NCI-H1417 (cell line): ENCODE data around the gene DRAXIN.
A peak's percentile ranks its signal among the peaks of the same experiment; 100 is the strongest.

Experiments
- DNase-seq, 3 experiments: peaks; one replicate each; lab custom pipeline; 2025; lab: John Stamatoyannopoulos, UW

DRAXIN gene

GRCh38 chr1:11691302-11691914, at the start of gene DRAXIN:
Gene DRAXIN, plus strand, starts transcription at chr1:11691710. Its CDS starts 14,549 bp downstream, at chr1:11706259.
- DNase-seq = peak; percentile 55 to 81 (median 79)

GRCh38 chr1:11641776-11642305, 49.7 kb upstream of the DRAXIN start:
- DNase-seq = peak in 1 of 3 experiments; percentile 53

DNA sequence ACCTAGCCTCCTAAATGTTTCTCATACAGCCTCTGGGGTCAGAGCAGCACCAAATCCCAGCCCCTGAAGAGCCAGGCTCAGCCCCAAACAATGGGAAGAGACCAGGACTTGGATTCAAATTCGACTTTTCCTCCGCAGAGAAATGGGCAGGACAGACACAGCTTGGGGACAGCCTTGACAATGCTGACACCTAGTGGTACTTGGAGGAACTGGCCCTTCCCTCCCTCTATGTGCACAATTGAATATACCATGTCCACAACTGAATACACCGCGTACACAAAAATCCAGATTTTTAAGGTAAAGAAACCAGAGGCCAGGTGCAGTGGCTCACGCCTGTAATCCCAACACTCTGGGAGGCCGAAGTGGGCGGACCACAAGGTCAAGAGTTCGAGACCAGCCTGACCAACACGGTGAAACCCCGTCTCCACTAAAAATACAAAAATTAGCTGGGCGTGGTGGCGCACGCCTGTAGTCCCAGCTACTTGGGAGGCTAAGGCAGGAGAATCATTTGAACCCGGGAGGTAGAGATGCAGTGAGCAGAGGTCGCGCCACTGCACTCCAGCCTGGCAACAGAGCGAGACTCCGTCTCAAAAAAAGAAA, 49.0 kb upstream of the DRAXIN start:
- peak; percentile 54 to 82 (median 81) for DNase-seq

DNA sequence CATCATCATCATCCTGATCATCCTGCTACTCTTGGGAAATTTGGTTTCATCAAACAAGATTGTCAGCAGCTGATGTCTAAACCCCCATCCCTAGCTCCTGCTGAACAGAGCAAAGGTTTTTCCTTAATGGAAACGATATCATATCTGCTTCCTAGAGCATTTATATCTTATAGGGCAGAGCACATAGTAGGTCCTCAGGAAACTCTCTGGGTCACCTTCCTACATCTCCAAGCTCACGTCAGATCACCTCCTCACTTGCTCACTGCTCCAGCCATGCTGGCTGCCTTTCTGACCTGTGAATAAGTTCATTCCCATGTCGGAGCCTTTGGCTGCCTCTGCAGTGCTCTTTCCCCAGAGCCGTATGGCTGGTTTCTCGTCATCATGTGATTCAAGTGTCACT, 47.7 kb upstream of the DRAXIN start:
- DNase-seq = peak in 1 of 3 experiments; percentile 9

GRCh38 chr1:11645270-11645669, 46.2 kb upstream of the DRAXIN start:
- DNase-seq = no peak

DNA sequence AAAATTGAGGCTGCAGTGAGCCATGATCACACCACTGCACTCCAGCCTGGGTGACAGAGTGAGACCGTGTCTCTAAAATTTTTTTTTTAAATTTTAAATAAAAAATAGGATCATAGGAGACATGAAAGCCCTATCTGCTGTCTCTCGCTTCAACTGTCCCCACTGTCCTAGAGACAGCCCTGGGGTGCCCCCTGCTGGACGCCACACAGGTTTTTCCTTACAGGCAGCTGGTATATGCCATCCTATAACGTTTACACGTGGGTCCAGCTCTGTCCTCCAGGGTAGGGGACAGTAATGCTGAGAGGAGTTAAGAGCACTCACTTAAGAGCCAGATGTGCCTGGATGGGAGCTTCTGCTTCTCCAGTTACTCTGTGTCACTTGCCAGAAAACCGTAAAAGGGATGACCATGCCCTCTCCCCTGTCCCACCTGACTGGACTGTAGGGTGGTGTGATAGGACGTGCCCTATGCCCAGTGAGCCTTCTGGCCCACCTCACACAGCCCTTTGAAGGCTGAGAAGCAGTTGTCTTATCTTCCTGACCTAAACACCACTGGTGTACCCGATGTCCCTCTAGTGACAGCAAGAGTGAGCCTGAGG, 45.7 kb upstream of the DRAXIN start:
- DNase-seq = peak; percentile 68 to 86 (median 85)

DNA sequence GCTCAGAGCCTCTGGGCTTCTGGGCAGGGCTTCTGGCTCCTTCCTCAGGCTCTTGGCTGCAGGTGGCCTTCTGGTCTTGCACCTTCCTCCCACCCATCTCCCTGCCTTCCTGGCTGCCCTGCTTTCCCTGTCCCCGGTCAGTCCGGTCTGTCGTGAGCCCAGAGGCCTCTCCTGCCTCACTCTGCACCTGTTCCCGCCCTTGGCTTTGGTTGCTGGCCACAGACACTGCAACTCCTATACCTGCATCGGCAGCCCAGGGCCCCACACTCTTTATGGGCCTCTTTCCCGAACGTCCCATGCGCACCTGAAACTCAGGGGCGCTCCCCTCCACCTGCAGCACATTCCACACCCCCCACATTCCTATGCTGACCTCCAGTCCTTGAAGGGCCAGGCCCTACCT, 45.2 kb upstream of the DRAXIN start:
- no peak for DNase-seq

DNA sequence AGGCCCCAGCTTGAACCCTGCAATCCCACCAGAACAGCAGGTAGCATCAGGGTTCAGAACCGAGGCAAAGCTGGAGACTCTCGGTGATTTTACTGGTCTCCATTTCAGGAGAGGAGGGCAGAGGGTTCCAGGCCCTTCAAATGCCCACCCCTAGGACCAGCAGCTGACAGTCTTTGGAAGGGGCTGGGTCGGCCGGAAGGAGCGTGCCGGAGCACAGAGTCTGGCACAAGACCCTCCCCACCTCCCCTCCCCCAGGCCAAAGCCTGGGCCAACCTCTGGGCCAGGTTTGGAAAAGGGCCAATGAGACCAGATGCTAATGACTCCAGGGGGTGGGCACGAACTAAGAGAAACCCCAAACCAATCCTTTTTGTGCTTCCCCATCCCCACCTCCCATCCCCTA, 44.2 kb upstream of the DRAXIN start:
- DNase-seq = no peak

GRCh38 chr1:11648039-11648438, 43.5 kb upstream of the DRAXIN start:
- DNase-seq = no peak

- peak in 1 of 3 experiments; percentile 21 for DNase-seq
Observed at GRCh38 chr1:11648732-11649158, 42.8 kb upstream of the DRAXIN start.

DNA sequence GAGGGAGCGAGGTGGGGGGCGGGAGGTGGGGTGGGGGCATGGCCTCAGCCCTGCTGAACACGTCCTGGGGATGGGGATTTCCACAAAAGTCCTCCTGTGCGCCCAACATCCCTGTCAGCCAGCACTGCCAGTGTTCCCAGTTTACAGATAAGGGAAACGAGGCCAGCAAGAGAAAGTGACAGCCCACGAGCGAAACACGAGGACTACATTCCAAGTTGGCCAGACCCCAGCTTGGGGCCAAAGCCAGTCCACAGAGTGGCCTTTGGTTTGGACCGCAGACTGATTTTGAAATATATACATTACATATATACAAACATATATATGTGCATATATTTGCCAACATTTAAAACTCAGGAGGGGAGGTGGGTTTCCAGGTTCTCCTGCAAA, 42.3 kb upstream of the DRAXIN start:
- peak in 2 of 3 experiments; percentile 21 to 24 for DNase-seq

DNA sequence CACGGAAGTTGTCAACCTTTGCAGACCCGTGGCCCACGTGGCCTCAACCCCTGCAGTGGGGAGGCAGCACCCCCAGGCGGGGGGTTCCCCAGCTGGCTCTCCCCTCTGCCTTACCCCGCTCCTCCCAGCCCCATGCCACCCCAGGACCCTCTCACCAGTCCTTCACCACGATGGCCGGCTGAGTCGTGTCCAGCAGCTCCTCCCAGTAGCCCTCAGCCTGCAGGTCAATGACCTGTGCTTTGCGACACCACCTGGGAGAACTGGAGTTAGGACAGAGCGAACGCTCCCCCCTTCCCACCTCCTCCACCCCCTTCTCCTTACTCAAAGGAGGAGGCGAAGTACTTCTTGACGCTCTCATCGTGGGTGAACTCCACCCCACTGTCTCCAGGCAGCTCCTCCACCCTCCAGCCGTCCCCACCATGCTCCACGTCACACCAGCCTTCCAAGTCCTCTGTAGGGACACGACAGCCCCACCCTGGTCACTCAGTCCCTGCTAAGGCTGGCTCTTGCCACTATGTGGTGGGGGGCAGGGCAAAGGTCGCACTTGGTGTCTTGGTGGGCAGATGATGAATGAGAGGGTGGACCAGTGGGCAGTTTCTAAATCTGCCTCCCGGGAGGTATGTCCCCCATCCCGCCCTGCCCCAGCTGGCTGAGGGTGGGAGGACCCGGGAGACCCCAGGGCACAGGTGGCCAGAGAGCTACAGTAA, 41.7 kb upstream of the DRAXIN start:
- peak in 1 of 3 experiments; percentile 44 for DNase-seq

GRCh38 chr1:11650331-11650991, 41.0 kb upstream of the DRAXIN start:
- DNase-seq = peak; percentile 69 to 88 (median 77)

GRCh38 chr1:11651017-11651416, 40.5 kb upstream of the DRAXIN start:
- DNase-seq = no peak

GRCh38 chr1:11652203-11652780, 39.2 kb upstream of the DRAXIN start:
- DNase-seq = no peak

- no peak for DNase-seq
Observed at GRCh38 chr1:11653101-11653860, 38.2 kb upstream of the DRAXIN start.

- no peak for DNase-seq
Observed at GRCh38 chr1:11653861-11654136, 37.7 kb upstream of the DRAXIN start.

DNA sequence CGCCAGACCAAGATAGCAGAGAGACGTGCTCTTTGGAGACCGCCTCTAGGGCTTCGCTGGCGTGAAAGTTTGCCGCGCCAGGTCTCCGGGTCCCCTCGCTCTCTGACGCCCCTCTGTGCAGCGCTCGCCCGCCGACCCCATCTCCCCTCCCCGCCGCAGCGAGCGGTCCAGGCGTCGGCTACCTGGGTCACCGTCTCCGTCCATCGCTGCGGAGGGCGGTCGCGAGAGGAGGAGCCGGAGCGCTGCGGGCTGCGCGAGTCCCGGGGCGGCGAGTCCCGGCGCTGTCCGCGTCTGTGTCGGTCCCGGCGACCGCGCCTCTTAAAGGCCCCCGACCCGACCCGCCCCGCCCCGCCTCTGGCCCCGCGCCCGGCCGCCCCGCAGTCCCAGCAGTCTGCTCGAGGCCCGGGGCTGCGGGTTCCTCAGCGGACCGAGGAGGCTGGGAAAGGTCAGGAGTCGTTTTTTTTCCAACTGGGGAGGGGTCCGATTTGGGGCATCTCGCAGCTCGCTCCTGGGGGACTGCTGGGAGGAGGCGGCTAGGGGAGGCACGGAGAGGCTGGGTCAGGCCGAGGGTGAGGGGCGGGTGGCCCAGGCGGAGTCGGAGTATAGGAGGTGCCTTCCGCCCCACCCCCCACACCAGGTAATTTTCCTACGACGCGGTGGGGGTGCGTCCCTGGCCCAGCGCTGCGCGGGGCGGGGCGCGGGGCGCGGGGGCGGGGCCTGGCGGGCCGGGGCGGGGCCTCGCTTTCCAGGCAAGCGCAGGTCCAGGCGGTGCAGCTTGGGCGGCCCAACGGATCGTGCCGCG, 37.2 kb upstream of the DRAXIN start, which contains the start of the genes FBXO2 and FBXO44:
FBXO2 (minus strand) TSS at position 293 of the 802 bp plus-strand sequence; CDS start at position 204, 89 bp downstream.
FBXO44 (plus strand) TSS at position 741 of the 802 bp plus-strand sequence. CDS start 959 bp downstream, outside the sequence.
- peak; percentile 14 to 48 (median 31) for DNase-seq

GRCh38 chr1:11654939-11655808, 36.3 kb upstream of the DRAXIN start:
- DNase-seq = peak in 2 of 3 experiments; percentile 36 to 54
